HG03025 (cell line): ENCODE data around the gene ADIPOR2.

Experiments used
- ATAC-seq: cut with Tn5 transposase; IDR thresholded peaks from one replicate; pipeline ENCODE4 v1.9.1; 2021; ENCODE audit warnings: mild to moderate bottlenecking, moderate library complexity; ENCODE audit not compliant: unreplicated experiment, low FRiP score

ADIPOR2 gene

GRCh38 chr12:1826867-1827705, 136.2 kb downstream of the ADIPOR2 start:
- no peak for ATAC-seq

GRCh38 chr12:1827826-1828805, 137.2 kb downstream of the ADIPOR2 start:
- ATAC-seq: no peak

DNA sequence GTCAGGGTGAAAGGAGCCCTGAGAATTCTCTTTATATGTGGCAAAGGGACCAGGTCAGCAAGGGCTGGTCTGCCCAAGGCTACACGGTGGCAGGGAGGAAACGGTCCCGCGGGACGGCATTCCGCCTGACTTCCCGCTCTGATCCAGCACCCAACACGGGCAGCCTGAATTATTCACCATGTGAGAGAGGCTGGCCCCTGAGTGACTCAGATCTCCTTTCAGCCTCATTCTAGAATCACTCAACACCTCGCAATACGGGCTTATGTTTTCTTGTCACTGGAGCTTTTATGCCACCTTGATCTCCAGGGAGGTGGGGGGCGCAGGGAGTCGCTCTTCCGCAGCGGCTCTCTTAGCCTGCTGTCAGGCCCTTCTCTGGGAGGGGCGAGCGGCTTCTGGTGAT, 138.0 kb downstream of the ADIPOR2 start:
- ATAC-seq: no peak

- ATAC-seq: no peak
Observed at GRCh38 chr12:1829306-1829900, 138.5 kb downstream of the ADIPOR2 start.

DNA sequence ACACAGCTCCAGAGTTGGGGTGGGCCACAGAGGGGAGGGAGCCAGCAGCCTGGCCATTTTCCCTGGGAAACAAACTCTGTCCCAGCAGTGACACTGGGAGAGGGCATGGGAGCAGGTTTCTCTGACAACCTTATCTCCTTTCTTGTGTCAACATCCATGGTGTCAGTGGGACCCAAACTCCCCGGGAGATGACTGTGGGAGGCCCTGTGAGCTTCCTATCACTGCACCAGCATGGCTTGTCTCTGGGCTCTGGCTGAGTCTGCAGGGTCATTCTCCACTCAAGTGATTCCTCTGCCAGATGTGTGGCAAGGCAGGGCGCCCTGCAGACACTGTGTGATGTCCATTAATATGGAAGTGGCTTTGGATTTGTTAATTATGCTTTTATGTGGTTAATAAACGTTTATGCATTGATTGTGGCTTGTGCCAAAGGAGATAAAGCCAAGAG, 139.6 kb downstream of the ADIPOR2 start:
- no peak for ATAC-seq

DNA sequence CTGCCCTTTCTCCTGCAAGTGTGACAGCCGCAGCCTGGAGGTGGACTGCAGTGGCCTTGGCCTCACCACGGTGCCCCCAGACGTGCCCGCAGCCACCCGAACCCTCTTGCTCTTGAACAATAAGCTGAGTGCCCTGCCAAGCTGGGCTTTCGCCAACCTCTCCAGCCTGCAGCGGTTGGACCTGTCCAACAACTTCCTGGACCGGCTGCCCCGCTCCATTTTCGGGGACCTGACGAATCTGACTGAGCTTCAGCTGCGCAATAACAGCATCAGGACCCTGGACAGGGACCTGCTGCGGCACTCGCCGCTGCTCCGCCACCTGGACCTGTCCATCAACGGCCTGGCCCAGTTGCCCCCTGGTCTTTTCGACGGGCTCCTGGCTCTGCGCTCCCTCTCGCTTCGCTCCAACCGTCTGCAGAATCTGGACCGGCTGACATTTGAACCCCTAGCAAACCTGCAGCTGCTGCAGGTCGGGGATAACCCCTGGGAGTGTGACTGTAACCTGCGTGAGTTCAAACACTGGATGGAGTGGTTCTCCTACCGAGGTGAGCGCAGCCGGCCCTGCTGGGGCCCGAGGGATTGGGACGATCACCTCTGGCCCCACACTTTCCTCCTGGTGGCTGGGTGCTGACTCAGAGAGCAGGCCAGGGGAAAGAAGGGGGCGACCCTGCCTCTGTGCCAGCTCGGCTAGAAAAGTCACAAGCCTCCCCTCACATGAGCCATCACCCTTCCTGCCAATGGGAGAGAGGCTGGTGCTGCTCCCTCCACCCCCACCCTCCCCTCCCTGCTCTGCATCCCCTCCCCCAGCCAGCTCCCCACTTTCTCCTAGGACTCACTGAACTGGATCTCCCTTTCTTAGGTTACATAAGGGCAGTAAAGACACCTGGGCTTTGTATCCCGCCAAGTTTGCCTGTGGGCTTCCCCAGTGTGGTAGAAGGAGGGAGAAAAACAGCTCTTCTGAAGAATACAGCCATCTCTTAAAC, 140.4 kb downstream of the ADIPOR2 start:
- ATAC-seq: no peak

DNA sequence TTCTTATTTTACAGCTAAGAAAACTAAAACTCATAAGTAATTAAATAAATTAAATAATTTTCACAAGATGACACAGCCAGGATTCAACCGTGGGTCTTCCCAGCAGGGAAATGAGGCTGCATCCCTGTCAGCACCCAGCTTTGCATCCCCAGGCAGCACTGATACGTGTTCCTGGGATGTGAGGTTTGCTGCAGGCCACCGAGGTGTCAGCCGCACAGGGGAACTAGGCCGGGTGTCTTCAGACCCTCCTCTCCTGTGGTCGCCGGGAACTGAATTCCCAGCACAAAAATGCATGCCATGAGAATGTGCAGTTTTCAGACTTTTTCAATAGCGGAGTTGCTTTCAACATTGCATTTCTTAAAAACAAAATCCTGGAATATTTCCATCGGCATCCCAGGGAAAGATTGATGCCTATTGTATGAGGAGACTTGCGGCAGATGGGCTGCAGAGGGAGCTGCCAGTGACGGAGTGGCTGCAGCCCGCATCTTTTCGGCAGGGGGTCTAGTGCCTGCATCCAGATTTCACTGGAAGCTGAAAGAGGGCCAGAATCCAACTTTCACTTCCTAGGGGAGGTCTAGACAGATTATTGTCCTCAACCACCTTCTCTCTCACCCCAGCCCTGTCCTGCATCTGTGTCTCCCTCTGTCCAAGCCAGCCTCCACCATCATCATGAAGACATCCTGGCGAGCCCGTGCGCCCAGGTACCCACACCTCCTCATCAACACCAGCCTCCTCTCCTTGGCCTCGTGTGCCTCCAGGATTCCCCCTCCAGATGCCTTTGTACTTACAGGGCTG, 142.1 kb downstream of the ADIPOR2 start:
- no peak for ATAC-seq

GRCh38 chr12:1833596-1834028, 142.7 kb downstream of the ADIPOR2 start:
- ATAC-seq: no peak

GRCh38 chr12:1834186-1834925, 143.5 kb downstream of the ADIPOR2 start:
- no peak for ATAC-seq

DNA sequence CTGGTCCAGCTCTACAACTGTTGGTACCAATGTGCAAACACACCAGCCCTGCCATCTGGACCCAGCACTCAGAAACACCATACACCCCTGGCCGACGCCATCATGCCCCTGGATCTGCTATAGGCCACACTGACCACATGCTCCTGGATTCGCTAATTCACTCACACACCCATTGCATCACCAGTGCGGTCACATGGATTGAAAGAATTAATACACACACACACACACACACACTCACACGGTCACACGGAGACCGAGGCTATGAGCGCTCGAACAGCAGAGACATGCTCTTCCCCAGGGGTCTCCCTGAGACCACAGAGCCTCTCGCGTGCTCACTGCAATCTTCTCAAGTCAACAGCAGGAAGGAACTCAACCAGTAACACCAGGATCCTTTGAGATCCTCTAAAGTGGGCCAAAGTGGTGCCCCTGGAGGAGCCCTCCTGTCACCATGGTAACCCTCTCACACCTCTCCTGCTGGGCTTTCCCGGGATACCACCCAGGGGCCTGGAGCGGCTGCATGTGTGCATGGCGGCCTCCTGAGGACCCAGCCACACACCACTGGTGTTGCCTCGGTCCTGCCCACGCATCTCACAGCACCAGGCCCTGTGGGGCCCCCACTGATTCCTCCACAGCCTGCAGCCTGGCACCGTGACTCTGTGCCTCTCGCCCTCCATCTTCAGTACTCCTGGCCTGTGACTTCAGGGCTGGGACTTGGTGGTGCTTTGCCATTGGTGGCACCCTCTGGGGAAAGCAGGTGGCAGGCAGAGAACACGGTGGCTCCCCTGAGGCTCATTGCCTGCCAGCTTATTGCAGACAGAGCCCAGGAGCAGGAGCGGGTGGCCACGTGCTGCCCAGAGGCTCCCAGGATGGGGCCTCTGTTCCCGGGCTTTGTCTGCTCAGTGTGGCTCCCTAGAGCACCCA, 144.6 kb downstream of the ADIPOR2 start:
- no peak for ATAC-seq

DNA sequence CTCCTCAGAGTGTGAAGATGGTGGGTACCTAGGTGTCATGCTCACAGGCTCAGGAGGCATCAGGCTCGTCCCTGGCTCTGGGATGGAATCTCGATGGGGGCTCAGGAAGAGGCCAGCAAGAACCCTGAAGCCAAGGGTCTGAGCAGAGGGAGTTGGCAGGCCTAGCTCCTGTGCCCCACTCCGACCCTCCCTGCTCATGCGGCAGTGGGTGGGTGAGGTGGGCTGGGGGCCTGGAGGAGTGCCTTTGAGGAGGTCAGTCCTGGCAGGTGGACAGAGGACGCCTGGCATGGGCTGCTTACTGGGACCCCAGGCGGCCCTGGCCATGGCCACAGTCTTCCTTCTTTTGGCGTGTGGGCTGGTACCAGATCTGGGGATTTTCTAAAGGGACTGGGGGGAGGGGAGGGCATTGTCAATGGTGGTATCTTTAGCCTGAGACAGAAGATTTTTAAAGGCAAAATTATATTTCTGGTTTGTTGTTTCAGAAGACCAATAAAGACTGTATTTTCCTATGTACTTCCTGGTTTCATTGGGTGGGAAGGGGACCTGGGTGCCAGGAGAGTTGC, 145.5 kb downstream of the ADIPOR2 start:
- ATAC-seq: no peak

- ATAC-seq: no peak
Observed at GRCh38 chr12:1836854-1837421, 146.1 kb downstream of the ADIPOR2 start.

DNA sequence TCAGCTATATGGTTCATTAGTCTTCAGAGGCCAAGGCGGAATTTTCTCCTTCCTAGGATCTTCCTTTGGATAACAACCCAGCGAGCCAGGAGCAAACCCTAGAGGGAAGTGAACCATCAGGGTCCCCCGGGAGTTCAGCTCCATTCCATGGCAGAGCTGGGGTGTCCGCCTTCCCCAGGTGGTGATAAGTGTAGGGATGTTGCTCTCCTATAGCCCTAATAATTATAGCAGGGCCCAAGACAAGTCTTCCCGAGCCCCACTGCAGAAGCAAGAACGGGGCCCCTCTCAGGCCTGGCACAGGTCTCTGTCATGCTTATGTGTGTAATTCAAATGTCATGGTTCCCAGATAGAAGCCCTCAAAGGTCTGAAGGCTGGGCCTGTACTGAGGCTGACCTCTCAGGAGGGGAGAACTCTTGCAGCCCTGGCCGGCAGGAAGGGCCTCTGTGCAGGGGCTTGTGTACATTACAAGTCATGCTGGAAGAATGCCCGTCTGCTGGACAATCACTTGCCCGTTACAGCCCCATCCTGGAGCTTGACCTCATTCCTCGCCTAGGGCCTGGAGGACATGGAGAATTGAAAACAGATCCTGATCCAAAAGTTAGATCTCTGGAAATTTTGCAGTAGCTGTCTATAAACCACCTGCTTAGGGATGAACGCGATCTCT, 146.8 kb downstream of the ADIPOR2 start:
- ATAC-seq: no peak
